OCI-LY1 (cell line): ENCODE results near the gene XCR1.

Experiments
- CTCF ChIP-seq: fragments of 200-600 bp; sonication (generic), shearing (Covaris generic); IDR thresholded peaks from 2 replicates; pipeline ENCODE4 v1.5.1; 2017; ENCODE audit warnings: mild to moderate bottlenecking, antibody characterized with exemption, low read length, moderate library complexity, mixed read lengths
- EZH2 ChIP-seq: fragments of 200-600 bp; sonication (generic), shearing (Covaris generic); IDR thresholded peaks from 2 replicates; pipeline ENCODE4 v1.8.0; 2017; ENCODE audit warnings: borderline replicate concordance, mixed run types, mild to moderate bottlenecking, antibody characterized with exemption, low read length, moderate library complexity, mixed read lengths

GRCh38 chr3:45997942-45998341 lies 29.3 kb downstream of the XCR1 start:
- TF ChIP-seq CTCF (no peak), EZH2 (no peak)
